Measurements from ENCODE around the gene TPCN2.
A peak's percentile ranks its signal among the peaks of the same experiment; 100 is the strongest.
"Not testable (repeated sequence)": the region's sequence is repeated elsewhere in the genome, so short reads cannot be mapped to it uniquely, and the experiment has no call there.

TPCN2 gene

GRCh38 chr11:69132301-69132670 is 83.6 kb downstream of the TPCN2 start:
- DNase-seq, result no peak

GRCh38 chr11:69133251-69133650 is 84.5 kb downstream of the TPCN2 start:
- no peak for DNase-seq

GRCh38 chr11:69134182-69134581 is 85.5 kb downstream of the TPCN2 start:
- not testable (repeated sequence) for DNase-seq

GRCh38 chr11:69134957-69135356 is 86.2 kb downstream of the TPCN2 start:
- no peak for DNase-seq

GRCh38 chr11:69135420-69136363 is 87.0 kb downstream of the TPCN2 start:
- peak; percentile 6 for DNase-seq

- no peak for DNase-seq
Measured at GRCh38 chr11:69136471-69136870, 87.7 kb downstream of the TPCN2 start.

GRCh38 chr11:69137151-69137844 is 88.6 kb downstream of the TPCN2 start:
- DNase-seq, result no peak

GRCh38 chr11:69138265-69138664 is 89.5 kb downstream of the TPCN2 start:
- DNase-seq, result peak; percentile 32

GRCh38 chr11:69140161-69140560 is 91.4 kb downstream of the TPCN2 start:
- not testable (repeated sequence) for DNase-seq

GRCh38 chr11:69140635-69141034 is 91.9 kb downstream of the TPCN2 start:
- no peak for DNase-seq

- no peak for DNase-seq
Measured at GRCh38 chr11:69141742-69142141, 93.0 kb downstream of the TPCN2 start.

- no peak for DNase-seq
Measured at GRCh38 chr11:69142895-69143294, 94.2 kb downstream of the TPCN2 start.

- DNase-seq, result no peak
Measured at GRCh38 chr11:69144316-69145049, 95.8 kb downstream of the TPCN2 start.

GRCh38 chr11:69145050-69145380 is 96.3 kb downstream of the TPCN2 start:
- DNase-seq, result no peak

GRCh38 chr11:69148377-69148762 is 99.6 kb downstream of the TPCN2 start:
- DNase-seq, result no peak

- DNase-seq, result no peak
Measured at GRCh38 chr11:69148806-69149205, 100.1 kb downstream of the TPCN2 start.

- DNase-seq, result not testable (repeated sequence)
Measured at GRCh38 chr11:69149338-69150045, 100.8 kb downstream of the TPCN2 start.

GRCh38 chr11:69150175-69150574 is 101.4 kb downstream of the TPCN2 start:
- DNase-seq, result no peak

GRCh38 chr11:69151836-69152235 is 103.1 kb downstream of the TPCN2 start:
- no peak for DNase-seq

GRCh38 chr11:69152733-69153421 is 104.1 kb downstream of the TPCN2 start:
- no peak for DNase-seq

- no peak for DNase-seq
Measured at GRCh38 chr11:69153661-69154060, 104.9 kb downstream of the TPCN2 start.

- DNase-seq, result no peak
Measured at GRCh38 chr11:69154211-69154913, 105.6 kb downstream of the TPCN2 start.
